CD14-positive monocyte (primary cell): ENCODE data around the gene METTL25. TPM values are rescaled to one million over a fixed set of nuclear protein-coding genes. Genes with fewer than 3 reads are reported as not detected.

ENCODE experiments used
- DNase-seq, 3 donors: peaks; one replicate each; pipeline ENCODE4 v3.0.0-alpha.2; 2011 to 2022
- H2AFZ ChIP-seq: 2 replicates; pipeline ENCODE4 v1.6.0; 2012; ENCODE audit warnings: mild to moderate bottlenecking, low read depth, low read length, inconsistent platforms; ENCODE audit not compliant: insufficient read depth, poor library complexity, severe bottlenecking
- H3K27ac ChIP-seq, 2 donors: 1 replicate in 1 of 2; 2 replicates in 1 of 2; pipeline ENCODE4 v1.5.1; 2012 to 2013; ENCODE audit warnings: low read length in 2 of 2, control low read depth in 1 of 2, inconsistent platforms in 1 of 2, low read depth in 1 of 2, mild to moderate bottlenecking in 1 of 2
- H3K27me3 ChIP-seq, 2 donors: one replicate each; pipeline versions ENCODE4 v1.6.0 to v1.6.1; 2011 to 2013; ENCODE audit warnings: low read length in 2 of 2; ENCODE audit not compliant: control insufficient read depth in 2 of 2, insufficient read depth in 2 of 2
- H3K36me3 ChIP-seq, 2 donors: replicated peaks in 1 of 2; 1 replicate in 1 of 2; 2 replicates in 1 of 2; pipeline versions ENCODE4 v1.5.1 to v1.6.1; 2012 to 2013; ENCODE audit warnings: low read length in 2 of 2, control low read depth in 1 of 2, inconsistent platforms in 1 of 2, mild to moderate bottlenecking in 1 of 2; ENCODE audit not compliant: insufficient read depth in 2 of 2, control insufficient read depth in 1 of 2
- H3K4me1 ChIP-seq, 2 donors: 1 replicate in 1 of 2; 2 replicates in 1 of 2; pipeline versions ENCODE4 v1.5.1 to v1.6.1; 2012 to 2013; ENCODE audit warnings: low read length in 2 of 2, control low read depth in 1 of 2, inconsistent platforms in 1 of 2, mild to moderate bottlenecking in 1 of 2, moderate library complexity in 1 of 2; ENCODE audit not compliant: insufficient read depth in 2 of 2, control insufficient read depth in 1 of 2
- H3K4me2 ChIP-seq: replicated peaks from 2 replicates; pipeline ENCODE3; 2012; ENCODE audit warnings: low read length, moderate library complexity, mild to moderate bottlenecking; ENCODE audit not compliant: poor library complexity, severe bottlenecking; ENCODE audit errors: extremely low read depth
- H3K4me3 ChIP-seq, 3 experiments: fragments of 200-600 bp in 1 of 3; sonication (generic) in 1 of 3; replicated peaks in 1 of 3; 1 replicate in 2 of 3; 2 replicates in 1 of 3; pipeline ENCODE4 v1.5.1; 2011 to 2013; ENCODE audit warnings: low read length in 3 of 3, mild to moderate bottlenecking in 3 of 3, control low read depth in 2 of 3, low read depth in 2 of 3, inconsistent platforms in 1 of 3, moderate library complexity in 1 of 3
- H3K79me2 ChIP-seq: 2 replicates; pipeline ENCODE4 v1.6.0; 2012; ENCODE audit warnings: mild to moderate bottlenecking, control low read depth, inconsistent platforms, low read length, moderate library complexity; ENCODE audit not compliant: insufficient read depth
- H3K9ac ChIP-seq: 2 replicates; pipeline ENCODE4 v1.6.0; 2017; ENCODE audit warnings: low read length, mild to moderate bottlenecking; ENCODE audit not compliant: insufficient read depth, poor library complexity, severe bottlenecking
- H3K9me3 ChIP-seq, 2 donors: replicated peaks in 1 of 2; 1 replicate in 1 of 2; 2 replicates in 1 of 2; pipeline versions ENCODE4 v1.5.1 to v1.6.1; 2012 to 2013; ENCODE audit warnings: low read length in 2 of 2, control low read depth in 1 of 2; ENCODE audit not compliant: control insufficient read depth in 1 of 2, insufficient read depth in 1 of 2
- H4K20me1 ChIP-seq: 2 replicates; pipeline ENCODE4 v1.6.0; 2012; ENCODE audit warnings: mild to moderate bottlenecking, low read length, control low read depth, moderate library complexity; ENCODE audit not compliant: insufficient read depth
- H3K27ac Mint-ChIP-seq, 7 donors: one replicate each; pipeline ENCODE4 v1.8.0; 2020; ENCODE audit warnings: mild to moderate bottlenecking in 7 of 7, mixed read lengths in 7 of 7, moderate library complexity in 6 of 7, inconsistent platforms in 2 of 7
- H3K27me3 Mint-ChIP-seq, 3 donors: one replicate each; pipeline ENCODE4 v1.8.0; 2021 to 2022; ENCODE audit warnings: low read depth in 3 of 3, mild to moderate bottlenecking in 3 of 3, mixed read lengths in 3 of 3, moderate library complexity in 3 of 3, inconsistent platforms in 1 of 3
- H3K36me3 Mint-ChIP-seq, 2 donors: one replicate each; pipeline ENCODE4 v1.8.0; 2020; ENCODE audit warnings: mixed read lengths in 2 of 2, inconsistent platforms in 1 of 2, mild to moderate bottlenecking in 1 of 2
- H3K4me1 Mint-ChIP-seq: one replicate; pipeline ENCODE4 v1.8.0; 2020; ENCODE audit warnings: mild to moderate bottlenecking, mixed read lengths
- H3K4me3 Mint-ChIP-seq, 2 donors: one replicate each; pipeline ENCODE4 v1.8.0; 2020; ENCODE audit warnings: mild to moderate bottlenecking in 2 of 2, mixed read lengths in 2 of 2, moderate library complexity in 1 of 2
- H3K9me3 Mint-ChIP-seq, 7 donors: one replicate each; pipeline ENCODE4 v1.8.0; 2020 to 2022; ENCODE audit warnings: mixed read lengths in 7 of 7, mild to moderate bottlenecking in 6 of 7, moderate library complexity in 6 of 7, inconsistent platforms in 2 of 7
- WGBS: methylation state at CpG from one replicate; pipeline ENCODE4 v1.1.5; 2013; ENCODE audit warnings: missing lambda C conversion rate; ENCODE audit not compliant: insufficient coverage; 5-methylcytosine and 5-hydroxymethylcytosine counted together
- intact Hi-C, 2 donors: fragments of 100-400 bp; cut with micrococcal nuclease; formaldehyde crosslinking; loops; one replicate each; pipeline versions ENCODE4 v1.15.0 to v1.15.1; 2023
- polyA plus RNA-seq, 3 donors: library from polyadenylated mRNA; depleted of rRNA in 1 of 3; unstranded in 2 of 3; stranded (reverse) in 1 of 3; fragments of 300-500 nt in 2 of 3; fragments of >200 nt in 1 of 3; fragmentation: Illumina TruSeq in 2 of 3; gene quantifications; 1 replicate in 2 of 3; 2 replicates in 1 of 3; pipeline ENCODE4 v1.2.3, GENCODE V29; 2012 to 2021
- TF ChIP-seq, protein P1 (sequence below): fragments of 200-600 bp; IDR thresholded peaks from one replicate; pipeline ENCODE4 v1.8.0; 2022; ENCODE audit warnings: antibody characterized with exemption, mild to moderate bottlenecking

The METTL25 gene
- polyA plus RNA-seq, 3 donors = 7.0 to 12.2 (median 8.1) TPM

DNA sequence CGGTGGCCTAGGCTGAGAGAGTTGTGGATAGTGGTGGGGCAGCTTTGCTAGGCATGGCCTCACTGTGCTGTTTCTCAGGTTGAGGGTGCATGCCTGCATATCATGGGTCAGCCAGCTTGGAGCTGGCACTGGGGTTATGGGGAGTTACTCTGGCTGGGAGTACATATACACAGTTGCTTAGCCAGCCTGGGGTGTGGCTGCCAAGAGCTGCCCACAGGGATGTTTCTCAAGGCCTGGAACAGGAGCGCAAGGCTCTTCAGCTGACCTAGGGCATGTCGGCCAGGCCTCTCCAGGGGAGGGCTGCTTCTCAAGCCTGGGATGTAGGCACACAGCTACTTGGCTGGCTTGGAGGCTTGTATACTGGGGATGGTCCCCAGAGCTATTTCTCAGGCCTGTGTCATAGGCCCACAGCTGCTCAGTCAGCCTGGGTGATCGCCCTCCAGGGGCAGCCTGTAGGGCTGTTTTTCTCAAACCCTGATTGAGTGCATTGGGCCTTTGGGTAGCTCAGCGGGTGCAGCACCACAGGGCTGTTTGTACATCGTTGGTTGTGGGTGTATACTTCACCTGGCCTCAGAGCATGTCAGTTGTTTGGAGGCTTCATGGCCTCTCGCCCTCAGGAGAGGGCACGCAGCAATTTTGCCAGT, 114.9 kb downstream of the METTL25 start:
- no peak overlapping the region for H3K27ac ChIP-seq
- no peaks in the 10 kb centered on the region for H4K20me1 ChIP-seq
- no peak overlapping the region for H3K27ac Mint-ChIP-seq
- H3K4me2 ChIP-seq = no peak overlapping the region
- H2AFZ ChIP-seq = no peak overlapping the region
- no peaks in the 10 kb centered on the region for H3K4me1 Mint-ChIP-seq
- peaks cover 0 to 11% of the 10 kb centered on the region in 2 donors for H3K36me3 ChIP-seq
- no peak overlapping the region for H3K9ac ChIP-seq
- no peak overlapping the region for H3K4me3 Mint-ChIP-seq
- H3K4me1 ChIP-seq = no peaks in the 10 kb centered on the region
- H3K36me3 Mint-ChIP-seq = peaks cover 26 to 27% of the 10 kb centered on the region in 2 donors
- intact Hi-C loops = no loop called here
- no peaks in the 10 kb centered on the region for H3K27me3 Mint-ChIP-seq
- WGBS = 98% methylated on average over 7 of the region's 8 CpGs
- no peaks in the 10 kb centered on the region for H3K79me2 ChIP-seq
- DNase-seq = peak in 1 of 3 donors; percentile 2
- H3K9me3 ChIP-seq = peaks cover 0 to 10% of the 10 kb centered on the region in 2 donors
- peaks cover 3 to 14% (median 8%) of the 10 kb centered on the region in 7 donors for H3K9me3 Mint-ChIP-seq
- no peaks in the 10 kb centered on the region for H3K27me3 ChIP-seq
- no peak overlapping the region for H3K4me3 ChIP-seq
- TF ChIP-seq, protein P1, sequence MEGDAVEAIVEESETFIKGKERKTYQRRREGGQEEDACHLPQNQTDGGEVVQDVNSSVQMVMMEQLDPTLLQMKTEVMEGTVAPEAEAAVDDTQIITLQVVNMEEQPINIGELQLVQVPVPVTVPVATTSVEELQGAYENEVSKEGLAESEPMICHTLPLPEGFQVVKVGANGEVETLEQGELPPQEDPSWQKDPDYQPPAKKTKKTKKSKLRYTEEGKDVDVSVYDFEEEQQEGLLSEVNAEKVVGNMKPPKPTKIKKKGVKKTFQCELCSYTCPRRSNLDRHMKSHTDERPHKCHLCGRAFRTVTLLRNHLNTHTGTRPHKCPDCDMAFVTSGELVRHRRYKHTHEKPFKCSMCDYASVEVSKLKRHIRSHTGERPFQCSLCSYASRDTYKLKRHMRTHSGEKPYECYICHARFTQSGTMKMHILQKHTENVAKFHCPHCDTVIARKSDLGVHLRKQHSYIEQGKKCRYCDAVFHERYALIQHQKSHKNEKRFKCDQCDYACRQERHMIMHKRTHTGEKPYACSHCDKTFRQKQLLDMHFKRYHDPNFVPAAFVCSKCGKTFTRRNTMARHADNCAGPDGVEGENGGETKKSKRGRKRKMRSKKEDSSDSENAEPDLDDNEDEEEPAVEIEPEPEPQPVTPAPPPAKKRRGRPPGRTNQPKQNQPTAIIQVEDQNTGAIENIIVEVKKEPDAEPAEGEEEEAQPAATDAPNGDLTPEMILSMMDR = no peak

DNA sequence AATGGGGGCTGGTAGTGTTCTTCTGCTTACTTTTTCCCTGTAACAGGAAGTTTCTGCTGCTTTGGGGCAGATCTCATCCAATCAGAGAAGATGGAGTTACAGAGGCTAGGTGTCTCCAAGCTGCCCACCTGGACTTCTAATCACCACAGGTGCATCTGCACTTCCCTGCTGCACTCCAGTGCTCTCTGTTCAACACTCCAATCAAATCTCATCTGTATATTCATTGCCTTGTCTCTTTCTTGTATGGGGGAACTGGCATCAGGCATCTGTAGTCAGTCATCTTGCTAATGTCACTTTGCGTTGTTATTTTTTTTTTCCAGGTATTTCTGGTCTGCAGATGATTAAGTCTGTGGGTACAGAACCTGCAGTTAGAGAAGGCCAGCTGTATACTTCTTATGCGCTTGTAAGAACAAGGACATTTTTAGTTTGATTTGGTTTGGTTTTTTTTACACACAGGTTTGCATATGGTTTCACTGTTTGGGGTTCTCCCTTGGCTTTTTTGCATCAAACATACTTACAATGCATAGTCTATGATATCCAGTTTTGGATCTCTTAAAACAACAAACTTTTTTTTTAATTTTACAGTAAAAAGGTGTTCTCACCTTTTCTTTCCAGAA, 116.0 kb downstream of the METTL25 start:
- H2AFZ ChIP-seq = no peak overlapping the region

More for the DNA sequence above, 116.0 kb downstream of the METTL25 start:
- H3K27ac ChIP-seq = no peak overlapping the region
- Mint-ChIP-seq H3K27ac (no peak overlapping the region), H3K9me3 (peaks cover 3 to 10% (median 8%) of the 10 kb centered on the region in 7 donors), H3K4me3 (no peak overlapping the region), H3K27me3 (no peaks in the 10 kb centered on the region), H3K36me3 (peaks cover 19% of the 10 kb centered on the region in 2 donors), H3K4me1 (no peaks in the 10 kb centered on the region)
- intact Hi-C loops = no loop called here
- H3K27me3 ChIP-seq = no peaks in the 10 kb centered on the region
- peaks cover 0 to 6% of the 10 kb centered on the region in 2 donors for H3K36me3 ChIP-seq
- no peak overlapping the region for H3K4me2 ChIP-seq
- no peaks in the 10 kb centered on the region for H4K20me1 ChIP-seq
- H3K4me1 ChIP-seq = no peaks in the 10 kb centered on the region
- DNase-seq = no peak
- TF ChIP-seq, protein P1 = no peak
- no peak overlapping the region for H3K9ac ChIP-seq
- H3K9me3 ChIP-seq = peaks cover 0 to 10% of the 10 kb centered on the region in 2 donors
- H3K4me3 ChIP-seq = no peak overlapping the region
- no CpG with 5 or more reads among the region's 2 CpGs for WGBS
- no peaks in the 10 kb centered on the region for H3K79me2 ChIP-seq
